AG10803 (cell line): ENCODE measurements around the gene PSMD4.
"Not testable (repeated sequence)": the region's sequence is repeated elsewhere in the genome, so short reads cannot be mapped to it uniquely, and the experiment has no call there.

Experiments used
- DNase-seq: peaks from one replicate; pipeline ENCODE4 v3.0.0; 2010; ENCODE audit warnings: low read depth
- H3K4me3 ChIP-seq: 2 replicates; pipeline ENCODE4 v1.5.1; 2011; ENCODE audit warnings: mild to moderate bottlenecking, low read length, control low read depth
- TF ChIP-seq, protein P1 (sequence below): conservative IDR thresholded peaks from 2 replicates; pipeline ENCODE4 v1.5.1; 2011; ENCODE audit warnings: mild to moderate bottlenecking, low read length, control low read depth, inconsistent platforms

The PSMD4 gene

DNA sequence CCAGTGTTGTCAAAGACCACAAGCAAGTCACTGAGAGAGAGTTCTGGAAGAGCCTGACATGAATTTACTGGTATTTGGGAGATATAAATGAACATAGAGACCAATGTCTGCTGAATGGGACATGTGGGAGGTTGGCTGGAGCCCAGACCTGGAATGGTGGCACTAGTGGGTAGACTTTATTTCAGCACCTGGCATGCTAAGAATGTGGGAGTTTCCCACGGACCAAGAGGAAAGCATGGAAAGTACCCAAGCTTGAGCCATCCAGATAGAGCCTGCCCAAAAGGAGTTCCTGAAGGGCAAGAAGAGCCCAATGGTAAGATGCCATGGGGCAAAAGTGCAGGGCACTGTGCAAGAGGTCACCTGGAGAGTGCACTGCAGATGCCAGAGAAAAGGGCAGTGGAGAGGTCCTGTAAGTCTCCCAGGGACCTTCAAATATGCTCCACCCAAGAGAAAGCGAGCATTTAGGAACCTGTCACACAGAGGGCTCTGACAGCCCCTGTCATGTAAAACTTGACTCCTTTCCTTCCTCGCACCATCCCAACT lies 19.5 kb downstream of the PSMD4 start:
- no peak overlapping the region for H3K4me3 ChIP-seq
- DNase-seq = no peak
- TF ChIP-seq, protein P1, sequence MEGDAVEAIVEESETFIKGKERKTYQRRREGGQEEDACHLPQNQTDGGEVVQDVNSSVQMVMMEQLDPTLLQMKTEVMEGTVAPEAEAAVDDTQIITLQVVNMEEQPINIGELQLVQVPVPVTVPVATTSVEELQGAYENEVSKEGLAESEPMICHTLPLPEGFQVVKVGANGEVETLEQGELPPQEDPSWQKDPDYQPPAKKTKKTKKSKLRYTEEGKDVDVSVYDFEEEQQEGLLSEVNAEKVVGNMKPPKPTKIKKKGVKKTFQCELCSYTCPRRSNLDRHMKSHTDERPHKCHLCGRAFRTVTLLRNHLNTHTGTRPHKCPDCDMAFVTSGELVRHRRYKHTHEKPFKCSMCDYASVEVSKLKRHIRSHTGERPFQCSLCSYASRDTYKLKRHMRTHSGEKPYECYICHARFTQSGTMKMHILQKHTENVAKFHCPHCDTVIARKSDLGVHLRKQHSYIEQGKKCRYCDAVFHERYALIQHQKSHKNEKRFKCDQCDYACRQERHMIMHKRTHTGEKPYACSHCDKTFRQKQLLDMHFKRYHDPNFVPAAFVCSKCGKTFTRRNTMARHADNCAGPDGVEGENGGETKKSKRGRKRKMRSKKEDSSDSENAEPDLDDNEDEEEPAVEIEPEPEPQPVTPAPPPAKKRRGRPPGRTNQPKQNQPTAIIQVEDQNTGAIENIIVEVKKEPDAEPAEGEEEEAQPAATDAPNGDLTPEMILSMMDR = no peak

DNA sequence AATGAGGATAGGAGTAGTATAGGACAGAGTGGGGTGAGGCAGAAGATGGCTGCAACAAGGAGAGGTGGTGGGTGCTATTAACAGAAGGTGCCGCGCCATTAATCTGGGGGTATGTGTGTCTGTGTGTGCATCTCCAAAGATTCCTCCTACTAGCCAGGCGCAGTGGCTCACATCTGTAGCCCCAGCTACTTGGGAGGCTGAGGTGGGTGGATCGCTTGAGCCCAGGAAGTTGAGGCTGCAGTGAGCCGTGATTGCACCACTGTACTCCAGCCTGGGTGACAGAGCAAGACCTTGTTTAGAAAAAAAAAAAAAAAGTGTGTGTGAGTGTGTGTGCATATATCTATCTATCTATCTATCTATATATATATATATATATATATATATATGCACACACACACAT lies 20.8 kb downstream of the PSMD4 start:
- not testable (repeated sequence) for H3K4me3 ChIP-seq, DNase-seq

DNA sequence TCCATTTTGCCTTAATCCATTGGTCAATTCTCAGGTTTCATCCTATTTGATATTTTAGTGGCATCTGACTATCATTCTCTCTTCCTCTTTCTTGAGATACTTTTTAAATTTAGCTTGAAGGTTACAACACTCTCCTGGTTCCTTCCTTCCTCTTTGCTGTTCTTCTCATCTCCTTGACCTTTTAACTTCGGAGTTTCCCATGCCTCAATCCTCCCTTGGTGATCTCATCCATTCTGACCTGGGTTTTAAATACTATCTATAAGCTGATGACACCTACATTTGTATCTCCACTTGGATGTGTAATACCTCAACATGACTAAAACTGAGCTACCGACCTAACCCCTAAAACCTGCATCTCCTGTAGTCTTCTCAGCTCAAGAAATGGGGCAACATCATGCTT lies 22.7 kb downstream of the PSMD4 start:
- DNase-seq = no peak
- no peak overlapping the region for H3K4me3 ChIP-seq
- TF ChIP-seq, protein P1 = no peak

DNA sequence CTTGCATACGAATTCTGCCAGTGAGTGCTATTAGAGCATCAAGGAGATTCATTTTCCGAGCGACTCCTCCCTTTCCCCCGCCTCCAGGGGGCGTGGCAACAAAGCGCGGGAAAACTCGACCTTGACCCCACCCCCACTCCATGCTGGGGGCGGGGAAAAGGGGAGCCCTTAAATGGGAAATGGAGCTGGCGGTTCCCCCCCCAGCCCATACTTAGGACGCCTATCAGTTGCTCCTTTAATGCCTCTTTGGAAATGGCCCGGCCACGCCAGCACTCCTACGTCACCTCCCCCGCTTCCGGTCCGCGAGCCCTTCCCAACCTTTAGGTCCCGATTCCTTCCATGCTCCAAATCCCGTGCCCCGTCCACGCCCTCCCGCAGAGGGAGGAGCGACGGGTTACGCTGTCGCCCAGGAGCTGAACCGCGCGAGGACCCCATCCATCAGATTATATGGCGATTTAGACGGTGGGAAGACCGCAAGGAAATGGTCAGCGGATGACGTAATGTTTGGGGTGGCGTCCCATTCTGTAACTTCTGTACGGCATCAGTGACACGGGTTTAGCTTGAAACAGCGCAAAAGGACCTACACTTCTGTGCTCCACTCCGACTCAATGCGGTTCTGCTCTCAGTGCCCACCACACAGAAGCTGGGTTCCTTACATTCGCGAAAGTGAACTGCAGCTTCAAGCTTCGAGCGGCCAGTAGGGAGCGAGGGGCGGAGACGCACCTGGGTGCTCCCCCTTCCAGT lies 26.9 kb downstream of the PSMD4 start:
- peak; percentile 99 for DNase-seq
- TF ChIP-seq, protein P1 = peak; percentile 26; the same call in 1 of the 2 replicates
- H3K4me3 ChIP-seq = peak overlapping the region; percentile 78

DNA sequence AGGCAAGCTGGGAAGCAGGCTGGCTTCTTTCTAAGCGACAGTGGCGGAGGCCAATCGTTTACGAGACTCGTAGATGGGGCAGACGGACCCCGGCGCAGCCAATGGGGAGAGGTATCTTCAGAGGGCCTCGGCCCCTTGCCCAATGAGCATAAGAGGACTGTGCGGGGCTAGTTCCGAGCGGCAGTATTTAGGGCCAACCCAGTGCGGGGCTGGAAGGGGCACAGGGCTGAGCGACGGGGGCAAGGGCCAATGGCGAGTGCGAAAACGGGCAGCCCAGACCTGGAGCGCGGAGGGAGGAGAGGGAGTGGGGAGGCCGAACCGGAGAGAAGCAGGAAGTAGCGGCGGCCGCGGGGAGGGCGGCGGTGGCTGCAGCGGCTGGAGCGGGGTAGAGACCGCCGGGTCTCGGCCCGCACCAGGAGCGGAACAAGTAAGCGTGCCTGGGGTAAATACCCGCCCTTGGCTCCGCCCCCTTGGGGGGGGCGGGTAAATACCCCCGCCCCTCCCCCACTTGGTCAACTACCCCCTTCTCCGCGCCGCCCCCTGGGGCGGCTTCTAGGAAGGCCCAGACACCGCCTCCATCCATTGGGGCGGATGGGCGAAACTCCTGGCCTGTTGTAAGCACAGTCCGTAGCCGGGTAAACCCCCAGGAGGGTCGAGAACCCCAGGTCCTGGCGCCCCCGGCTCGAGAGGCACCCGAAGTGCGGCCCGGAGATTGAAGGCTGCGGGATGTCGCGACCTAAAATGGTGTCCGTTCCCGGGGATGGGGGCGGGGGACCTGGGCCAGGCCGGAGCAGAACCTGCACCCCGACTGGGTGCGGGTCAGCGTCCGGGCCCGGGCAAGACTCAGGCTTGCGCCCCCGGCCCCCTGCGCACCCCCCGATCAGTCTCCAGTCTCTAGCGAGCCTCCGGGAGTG lies 27.7 kb downstream of the PSMD4 start, which contains the start of gene ZNF687:
Gene ZNF687, plus strand, starts transcription at position 331 of the 914 bp plus-strand sequence. CDS start 3,993 bp downstream, outside the sequence.
- H3K4me3 ChIP-seq = peak within 1 kb of the TSS; percentile 90
- DNase-seq = peak; percentile 100
- TF ChIP-seq, protein P1 = no peak

DNA sequence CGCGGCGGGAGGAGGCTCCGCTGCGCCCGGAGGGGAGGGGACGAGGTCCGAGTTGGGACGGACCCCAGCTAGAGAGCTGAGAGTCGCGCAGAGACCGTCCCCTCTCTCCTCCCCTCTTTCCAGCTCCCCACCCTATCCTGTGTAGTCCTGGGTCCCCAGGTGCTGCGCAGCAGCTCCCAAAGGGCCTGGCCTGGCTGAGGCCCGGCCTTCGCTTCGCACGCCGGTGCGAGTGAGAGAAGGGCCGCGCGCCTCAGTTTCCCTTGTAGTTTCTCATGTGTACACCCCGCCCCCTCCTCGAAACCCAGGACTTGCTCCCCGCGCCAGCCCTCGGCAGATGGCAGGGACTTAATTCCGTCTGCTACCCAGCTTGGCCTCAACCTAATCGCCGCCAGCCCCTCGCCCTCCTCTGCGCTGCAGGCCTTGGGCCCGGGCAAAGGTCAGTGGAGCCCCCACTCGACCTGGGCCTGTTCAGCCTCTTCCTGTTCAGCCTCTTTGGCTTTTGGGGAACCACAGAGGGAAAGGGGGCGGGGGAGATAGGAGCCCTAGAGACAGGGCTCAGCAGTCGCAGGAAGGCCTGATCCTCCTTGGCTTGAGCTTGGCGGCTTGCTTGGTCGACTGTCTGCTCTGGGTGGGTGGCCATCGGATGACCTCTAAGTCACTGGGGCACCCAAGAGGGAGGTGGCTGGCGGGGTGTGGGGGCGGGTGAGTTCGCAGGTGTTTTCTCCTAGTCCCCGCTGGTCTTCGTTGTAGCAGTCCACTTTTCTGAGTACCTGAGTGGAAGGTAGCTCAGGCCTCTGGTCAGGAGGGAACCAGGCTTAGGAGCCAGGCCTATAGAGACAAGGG lies 28.6 kb downstream of the PSMD4 start:
- peak overlapping the region; percentile 90 for H3K4me3 ChIP-seq
- TF ChIP-seq, protein P1 = no peak
- DNase-seq = no peak
